ENCODE results near the gene FYN. TPM values are rescaled to one million over a fixed set of nuclear protein-coding genes. Genes with fewer than 3 reads are reported as not detected.

The FYN gene
- total and polyA plus RNA-seq, 2 of the 4 experiments (the other 2 are of a cell fraction), result 30.8 to 36.4 TPM

- Histone ChIP-seq H4K8ac (ENCODE audit: low read depth in 2 of 2, low read length in 2 of 2) (no peak overlapping the region), H3K4me1 (ENCODE audit: control insufficient read depth, insufficient read depth, low read length) (peaks cover 6% of the 10 kb centered on the region), H3K9ac (ENCODE audit: low read depth, low read length) (no peak overlapping the region), H2BK15ac (ENCODE audit: low read depth, low read length) (no peak overlapping the region), H3K23ac (ENCODE audit: low read depth, low read length) (no peak overlapping the region), H2AK9ac (replicated peaks; ENCODE audit: low read depth, low read length, poor library complexity) (no peak overlapping the region), H4K91ac (ENCODE audit: insufficient read depth, low read depth, low read length) (no peak overlapping the region), H3K56ac (ENCODE audit: extremely low read depth, insufficient read depth, low read length) (no peak overlapping the region), H3K79me1 (ENCODE audit: low read depth in 1 of 2, low read length in 2 of 2) (no peaks in the 10 kb centered on the region), H3K4me3 (ENCODE audit: insufficient read depth, low read depth, low read length) (no peak overlapping the region), H3K14ac (replicated peaks; ENCODE audit: low read depth, low read length) (no peak overlapping the region), H2BK120ac (ENCODE audit: low read depth, low read length) (no peak overlapping the region), H3K4me2 (ENCODE audit: low read depth, low read length) (no peak overlapping the region), H2AFZ (replicated peaks; ENCODE audit: low read length, poor library complexity) (no peak overlapping the region), H3K36me3 (ENCODE audit: control insufficient read depth, insufficient read depth, low read length) (no peaks in the 10 kb centered on the region), H3K18ac (ENCODE audit: low read depth, low read length) (no peak overlapping the region), H2AK5ac (ENCODE audit: low read depth, low read length) (no peak overlapping the region), H3K27me3 (ENCODE audit: control insufficient read depth, insufficient read depth, low read length) (no peaks in the 10 kb centered on the region), H4K20me1 (ENCODE audit: insufficient read depth, low read length) (no peaks in the 10 kb centered on the region), H3K9me3 (ENCODE audit: control insufficient read depth, insufficient read depth, low read length) (no peaks in the 10 kb centered on the region), H4K5ac (ENCODE audit: low read depth, low read length) (no peak overlapping the region), H2BK5ac (ENCODE audit: low read depth, low read length, poor library complexity, severe bottlenecking) (no peak overlapping the region), H3K4ac (ENCODE audit: low read depth, low read length) (no peak overlapping the region), H3K9me1 (ENCODE audit: insufficient read depth, low read length) (peaks cover 8% of the 10 kb centered on the region; the same call in 1 of the 2 replicates), H3K27ac (ENCODE audit: insufficient read depth, low read length) (no peak overlapping the region), H2BK20ac (ENCODE audit: low read depth, low read length) (no peak overlapping the region)
- intact Hi-C loops (cut with micrococcal nuclease), result no loop called here
- ChIA-PET POLR2A (ENCODE audit: unreplicated experiment) (no interaction called here), CTCF (no interaction called here)
- whole genome bisulfite sequencing, 2 experiments (ENCODE audit: extremely low coverage in 2 of 2, insufficient read length in 1 of 2), result no CpG with 5 or more reads among the region's 2 CpGs
- ATAC-seq (ENCODE audit: low read depth), result no peak
- DNase-seq, result no peak
- dilution Hi-C loops (cut with HindIII; ENCODE audit: low sequenced_read_pairs, unreplicated experiment), result no loop called here
- in situ Hi-C loops (cut with MboI; ENCODE audit: low sequenced_read_pairs), result no loop called here
- TF ChIP-seq ELK1 (IDR thresholded peaks at IDR 0.05; ENCODE audit: borderline replicate concordance, low read depth, low read length) (no peak), NFE2L2 (IDR thresholded peaks at IDR 0.05; ENCODE audit: low read depth, low read length) (no peak), RAD21 (IDR thresholded peaks at IDR 0.05; ENCODE audit: low read length) (no peak), SMC3 (IDR thresholded peaks at IDR 0.05; ENCODE audit: low read depth, low read length) (no peak), CTCF (conservative IDR thresholded peaks at IDR 0.05; ENCODE audit: low read depth, low read length) (no peak), RCOR1 (IDR thresholded peaks at IDR 0.05; ENCODE audit: insufficient replicate concordance, low read length) (no peak), MAFK (IDR thresholded peaks at IDR 0.05; ENCODE audit: low read depth, low read length) (no peak), FOS (IDR thresholded peaks at IDR 0.05; ENCODE audit: low read depth, low read length) (no peak), CEBPB (IDR thresholded peaks at IDR 0.05; ENCODE audit: low read depth, low read length) (no peak), MXI1 (IDR thresholded peaks at IDR 0.05; ENCODE audit: borderline replicate concordance, low read depth, low read length) (no peak), POLR2A (IDR thresholded peaks at IDR 0.05; ENCODE audit: low read depth, low read length) (no peak), MAZ (IDR thresholded peaks at IDR 0.05; ENCODE audit: borderline replicate concordance, low read depth, low read length) (no peak), USF2 (IDR thresholded peaks at IDR 0.05; ENCODE audit: low read depth, low read length) (no peak), BHLHE40 (IDR thresholded peaks at IDR 0.05; ENCODE audit: low read depth, low read length) (no peak), RFX5 (IDR thresholded peaks at IDR 0.05; ENCODE audit: low read depth, low read length) (no peak)
- no TSS peak for BruUV-seq (replicated peaks)
Measured at GRCh38 chr6:111653979-111654378, 219.3 kb downstream of the FYN start.

Measured in IMR-90 (cell line).